Liver (tissue), 9 donors: ENCODE measurements around the gene NECTIN1. TPM values are rescaled to one million over a fixed set of nuclear protein-coding genes. Genes with fewer than 3 reads are reported as not detected.

Experiments
- DNase-seq: peaks from one replicate; pipeline ENCODE4 v3.0.0-alpha.2; 2017; ENCODE audit warnings: low spot score
- H3K27ac ChIP-seq, 2 donors: one replicate each; pipeline ENCODE4 v1.7.0; 2013; ENCODE audit warnings: inconsistent platforms in 2 of 2, low read length in 2 of 2, control low read depth in 1 of 2, low read depth in 1 of 2, mild to moderate bottlenecking in 1 of 2
- H3K27me3 ChIP-seq, 4 donors: one replicate each; pipeline versions ENCODE4 v1.6.1 to v1.7.0; 2013; ENCODE audit warnings: low read length in 3 of 4, inconsistent platforms in 1 of 4, mild to moderate bottlenecking in 1 of 4, moderate library complexity in 1 of 4; ENCODE audit not compliant: control insufficient read depth in 4 of 4, insufficient read depth in 4 of 4
- H3K36me3 ChIP-seq, 4 donors: one replicate each; pipeline versions ENCODE4 v1.6.1 to v1.7.0; 2013; ENCODE audit warnings: low read length in 3 of 4, mild to moderate bottlenecking in 3 of 4, low read depth in 1 of 4, moderate library complexity in 1 of 4; ENCODE audit not compliant: control insufficient read depth in 4 of 4, insufficient read depth in 3 of 4
- H3K4me1 ChIP-seq, 4 donors: one replicate each; pipeline versions ENCODE4 v1.6.1 to v1.7.0; 2013; ENCODE audit warnings: low read length in 3 of 4, mild to moderate bottlenecking in 3 of 4, moderate library complexity in 1 of 4; ENCODE audit not compliant: control insufficient read depth in 4 of 4, insufficient read depth in 4 of 4
- H3K4me3 ChIP-seq, 3 donors: one replicate each; pipeline versions ENCODE4 v1.6.1 to v1.7.0; 2013; ENCODE audit warnings: low read length in 3 of 3, control low read depth in 1 of 3, low read depth in 1 of 3, mild to moderate bottlenecking in 1 of 3
- H3K9ac ChIP-seq, 2 donors: one replicate each; pipeline ENCODE4 v1.7.0; 2013; ENCODE audit warnings: low read length in 2 of 2, mild to moderate bottlenecking in 2 of 2, moderate library complexity in 2 of 2, control low read depth in 1 of 2, low read depth in 1 of 2
- H3K9me3 ChIP-seq, 4 donors: one replicate each; pipeline versions ENCODE4 v1.6.1 to v1.7.0; 2013; ENCODE audit warnings: low read length in 3 of 4; ENCODE audit not compliant: control insufficient read depth in 4 of 4
- EGR1 ChIP-seq, 2 donors: IDR thresholded peaks; 2 replicates each; pipeline ENCODE4 v1.6.1; 2016 to 2018; ENCODE audit warnings: antibody characterized with exemption in 2 of 2, low read depth in 2 of 2
- FOXA1 ChIP-seq: IDR thresholded peaks from 2 replicates; pipeline ENCODE4 v1.6.1; 2016; ENCODE audit warnings: antibody characterized with exemption
- FOXA2 ChIP-seq: IDR thresholded peaks from 2 replicates; pipeline ENCODE4 v1.6.1; 2016; ENCODE audit warnings: antibody characterized with exemption
- GABPA ChIP-seq, 2 donors: IDR thresholded peaks in 1 of 2; conservative IDR thresholded peaks in 1 of 2; 2 replicates each; pipeline ENCODE4 v1.6.1; 2016; ENCODE audit warnings: antibody characterized with exemption in 2 of 2, mild to moderate bottlenecking in 1 of 2, moderate library complexity in 1 of 2
- HNF4A ChIP-seq, 2 donors: conservative IDR thresholded peaks; 2 replicates each; pipeline ENCODE4 v1.6.1; 2016; ENCODE audit warnings: antibody characterized with exemption in 2 of 2, mild to moderate bottlenecking in 2 of 2
- HNF4G ChIP-seq: IDR thresholded peaks from 2 replicates; pipeline ENCODE4 v1.6.1; 2016; ENCODE audit warnings: antibody characterized with exemption
- JUND ChIP-seq, 2 donors: IDR thresholded peaks; 2 replicates each; pipeline ENCODE4 v1.6.1; 2016; ENCODE audit warnings: antibody characterized with exemption in 2 of 2
- MAX ChIP-seq: IDR thresholded peaks from 2 replicates; pipeline ENCODE4 v1.6.1; 2016; ENCODE audit warnings: antibody characterized with exemption
- NR2F2 ChIP-seq: IDR thresholded peaks from 2 replicates; pipeline ENCODE4 v1.6.1; 2016; ENCODE audit warnings: antibody characterized with exemption
- RAD21 ChIP-seq, 2 donors: IDR thresholded peaks; 2 replicates each; pipeline ENCODE4 v1.6.1; 2016; ENCODE audit warnings: antibody characterized with exemption in 2 of 2, mild to moderate bottlenecking in 2 of 2
- REST ChIP-seq: IDR thresholded peaks from 2 replicates; pipeline ENCODE4 v1.6.1; 2016; ENCODE audit warnings: antibody characterized with exemption, mild to moderate bottlenecking
- RXRA ChIP-seq, 2 donors: IDR thresholded peaks; 2 replicates each; pipeline ENCODE4 v1.6.1; 2017 to 2018; ENCODE audit warnings: antibody characterized with exemption in 2 of 2, mild to moderate bottlenecking in 1 of 2
- SP1 ChIP-seq: IDR thresholded peaks from 2 replicates; pipeline ENCODE4 v1.6.1; 2018; ENCODE audit warnings: antibody characterized with exemption, mild to moderate bottlenecking
- TAF1 ChIP-seq: conservative IDR thresholded peaks from 2 replicates; pipeline ENCODE4 v1.6.1; 2016; ENCODE audit warnings: antibody characterized with exemption, mild to moderate bottlenecking
- YY1 ChIP-seq: IDR thresholded peaks from 2 replicates; pipeline ENCODE4 v1.6.1; 2016; ENCODE audit warnings: antibody characterized with exemption, mild to moderate bottlenecking
- ZBTB33 ChIP-seq: IDR thresholded peaks from 2 replicates; pipeline ENCODE4 v1.6.1; 2016; ENCODE audit warnings: antibody characterized with exemption
- WGBS: extraction: QIAGEN DNeasy Blood & Tissue Kit; methylation state at CpG from one replicate; pipeline ENCODE4 v1.1.7; 2013; 5-methylcytosine and 5-hydroxymethylcytosine counted together
- polyA plus RNA-seq, 2 donors: library from polyadenylated mRNA; stranded (reverse) in 1 of 2; unstranded in 1 of 2; fragments of 200-250 nt in 1 of 2; fragments of >200 nt in 1 of 2; fragmentation: Nextera tagmentation in 1 of 2; extraction: Ambion mirVana in 1 of 2; gene quantifications; one replicate each; pipeline versions ENCODE4 v1.2.1 to v1.2.3, GENCODE V29; 2013 to 2015
- total RNA-seq, 2 donors: library from RNA; depleted of rRNA; stranded (reverse); fragments of >200 nt; gene quantifications; one replicate each; pipeline ENCODE4 v1.2.3, GENCODE V29; 2014
- TF ChIP-seq, protein P1 (sequence below): fragments of 150-350 bp; IDR thresholded peaks from 2 replicates; pipeline ENCODE4 v1.5.1; 2017; ENCODE audit warnings: improper control_type of control experiment, low read depth, low read length; ENCODE audit not compliant: missing input control
- TF ChIP-seq, protein P2 (sequence below): IDR thresholded peaks from 2 replicates; pipeline ENCODE4 v1.6.1; 2016; ENCODE audit warnings: antibody characterized with exemption
- donor health status: healthy.
- donor health status: healthy.
- donor health status: healthy.
- donor health status: healthy.
- donor health status: healthy.

Gene NECTIN1
- total and polyA plus RNA-seq, 4 donors: 0.69 to 7.7 (median 5.0) TPM

DNA sequence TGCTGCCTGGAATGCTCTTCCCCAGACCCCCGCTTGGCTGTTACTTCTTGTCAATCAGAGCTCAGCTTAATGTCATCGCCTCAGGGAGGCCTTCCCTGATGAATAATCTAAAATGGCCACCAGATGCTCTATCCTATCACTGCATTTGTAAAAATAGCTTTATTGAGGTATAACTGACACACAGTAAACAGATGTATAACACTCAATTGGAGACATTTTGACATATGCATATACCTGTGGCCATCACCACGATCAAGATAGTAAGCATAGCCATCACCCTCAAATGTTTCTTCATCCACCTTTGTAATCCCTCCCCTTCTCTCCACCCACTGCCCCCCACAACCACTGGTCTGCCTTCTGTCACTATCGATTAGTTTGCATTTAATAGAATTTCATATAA, 36.6 kb upstream of the NECTIN1 start:
- TF ChIP-seq SP1 (no peak), NR2F2 (no peak), TAF1 (no peak), YY1 (no peak), RAD21 (IDR thresholded peaks at IDR 0.05) (no peak)
- DNase-seq: no peak
- Histone ChIP-seq H3K4me3 (no peak overlapping the region), H3K4me1 (peaks cover 0 to 17% (median 10%) of the 10 kb centered on the region in 4 donors), H3K27ac (no peak overlapping the region), H3K27me3 (no peaks in the 10 kb centered on the region), H3K9ac (no peak overlapping the region), H3K9me3 (peaks cover 0 to 6% (median 0%) of the 10 kb centered on the region in 4 donors), H3K36me3 (no peaks in the 10 kb centered on the region)
- WGBS: 84% methylated on average over 4 of the region's 4 CpGs

DNA sequence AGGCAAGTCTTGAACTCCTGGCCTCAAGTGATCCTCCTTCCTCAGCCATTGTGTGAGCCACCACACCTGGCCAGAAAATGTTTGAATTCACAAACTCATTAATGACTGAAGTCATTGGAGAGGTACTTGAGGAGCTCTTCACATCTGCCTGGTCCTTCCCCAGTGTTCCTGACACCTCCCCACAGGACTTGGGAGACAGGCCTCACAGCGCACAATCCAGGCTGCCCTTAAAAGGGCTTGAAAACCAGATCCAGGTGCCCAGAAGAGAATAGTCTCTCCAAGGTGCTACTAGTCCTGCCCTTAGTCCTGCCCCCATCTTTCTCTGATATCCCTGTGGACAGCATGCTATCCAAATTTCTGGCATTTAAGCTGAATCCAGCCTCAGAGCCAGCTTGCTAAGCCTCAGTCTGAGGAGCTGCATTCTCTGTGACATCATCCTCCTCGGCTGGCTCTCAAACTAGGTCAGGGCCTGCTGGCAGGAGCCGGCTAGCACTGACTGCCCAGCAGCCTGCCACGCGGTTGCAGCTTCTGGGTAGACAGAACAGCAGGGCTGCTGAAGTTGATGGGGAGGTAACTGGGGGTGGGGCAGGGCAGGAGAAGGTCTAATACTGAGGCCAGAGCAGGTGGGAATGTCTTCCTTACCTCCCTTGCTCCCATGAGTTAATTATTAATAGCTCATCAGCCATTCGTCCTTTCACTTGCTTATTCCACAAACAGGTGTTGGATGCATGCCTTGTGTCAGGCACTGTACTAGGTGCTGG, 35.3 kb upstream of the NECTIN1 start:
- Histone ChIP-seq H3K27ac (peak overlapping the region in 1 of 2 donors; percentile 13), H3K4me1 (peaks cover 5 to 30% (median 23%) of the 10 kb centered on the region in 4 donors), H3K9ac (no peak overlapping the region), H3K27me3 (no peaks in the 10 kb centered on the region), H3K36me3 (no peaks in the 10 kb centered on the region), H3K9me3 (peaks cover 0 to 6% (median 0%) of the 10 kb centered on the region in 4 donors), H3K4me3 (no peak overlapping the region)
- 30% methylated on average over 6 of the region's 6 CpGs for WGBS
- TF ChIP-seq YY1 (peak; percentile 39), RAD21 (IDR thresholded peaks at IDR 0.05) (peak in 1 of 2 donors; percentile 16), REST (peak; percentile 40), ZBTB33 (no peak), HNF4A (conservative IDR thresholded peaks at IDR 0.05) (peak in 1 of 2 donors; percentile 31), HNF4G (no peak), MAX (peak; percentile 75), JUND (IDR thresholded peaks at IDR 0.05) (peak; percentile 11 to 37), FOXA2 (no peak), NR2F2 (no peak), GABPA (IDR thresholded peaks at IDR 0.05 in 1 of 2, conservative IDR thresholded peaks at IDR 0.05 in 1 of 2) (no peak), FOXA1 (no peak), EGR1 (IDR thresholded peaks at IDR 0.05; ENCODE audit: low read depth in 2 of 2) (no peak), RXRA (IDR thresholded peaks at IDR 0.05) (peak; percentile 59 to 70), TAF1 (no peak), SP1 (peak; percentile 35)
- TF ChIP-seq, protein P1, sequence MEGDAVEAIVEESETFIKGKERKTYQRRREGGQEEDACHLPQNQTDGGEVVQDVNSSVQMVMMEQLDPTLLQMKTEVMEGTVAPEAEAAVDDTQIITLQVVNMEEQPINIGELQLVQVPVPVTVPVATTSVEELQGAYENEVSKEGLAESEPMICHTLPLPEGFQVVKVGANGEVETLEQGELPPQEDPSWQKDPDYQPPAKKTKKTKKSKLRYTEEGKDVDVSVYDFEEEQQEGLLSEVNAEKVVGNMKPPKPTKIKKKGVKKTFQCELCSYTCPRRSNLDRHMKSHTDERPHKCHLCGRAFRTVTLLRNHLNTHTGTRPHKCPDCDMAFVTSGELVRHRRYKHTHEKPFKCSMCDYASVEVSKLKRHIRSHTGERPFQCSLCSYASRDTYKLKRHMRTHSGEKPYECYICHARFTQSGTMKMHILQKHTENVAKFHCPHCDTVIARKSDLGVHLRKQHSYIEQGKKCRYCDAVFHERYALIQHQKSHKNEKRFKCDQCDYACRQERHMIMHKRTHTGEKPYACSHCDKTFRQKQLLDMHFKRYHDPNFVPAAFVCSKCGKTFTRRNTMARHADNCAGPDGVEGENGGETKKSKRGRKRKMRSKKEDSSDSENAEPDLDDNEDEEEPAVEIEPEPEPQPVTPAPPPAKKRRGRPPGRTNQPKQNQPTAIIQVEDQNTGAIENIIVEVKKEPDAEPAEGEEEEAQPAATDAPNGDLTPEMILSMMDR: no peak
- TF ChIP-seq, protein P2, sequence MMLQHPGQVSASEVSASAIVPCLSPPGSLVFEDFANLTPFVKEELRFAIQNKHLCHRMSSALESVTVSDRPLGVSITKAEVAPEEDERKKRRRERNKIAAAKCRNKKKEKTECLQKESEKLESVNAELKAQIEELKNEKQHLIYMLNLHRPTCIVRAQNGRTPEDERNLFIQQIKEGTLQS: no peak
- DNase-seq: no peak
